ENCODE data around the gene ARMH1. TPM values are rescaled to one million over a fixed set of nuclear protein-coding genes. Genes with fewer than 3 reads are reported as not detected.
"Not testable (repeated sequence)": the region's sequence is repeated elsewhere in the genome, so short reads cannot be mapped to it uniquely, and the experiment has no call there.

Gene ARMH1
- total RNA-seq, 2 donors from 2014 or later, result 53.0 to 56.8 TPM

DNA sequence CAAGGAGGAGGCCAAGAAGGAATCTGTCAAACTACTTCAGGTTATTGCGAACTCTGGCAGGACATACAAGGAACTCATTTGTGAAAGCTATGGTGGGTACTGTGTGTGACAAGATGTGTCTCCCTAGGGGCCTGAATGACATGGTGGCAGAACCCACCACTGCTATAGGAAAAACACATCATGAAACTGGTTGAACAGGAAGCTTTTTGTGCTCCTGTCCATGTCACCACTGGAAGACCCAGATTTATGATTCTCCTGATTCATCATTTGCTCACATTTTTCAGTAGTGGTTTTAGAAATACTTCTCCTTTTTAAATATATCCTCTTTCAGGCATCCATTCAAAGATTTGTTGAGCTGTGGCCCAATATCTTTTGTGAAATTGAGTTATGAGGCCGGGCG is 23.6 kb downstream of the ARMH1 start:
- peaks cover 2% of the 10 kb centered on the region for H3K36me3 Mint-ChIP-seq (ENCODE audit: low read depth)
- no peaks in the 10 kb centered on the region for H3K9me3 ChIP-seq (ENCODE audit: control insufficient read depth, low read length, poor library complexity, severe bottlenecking)
- peak overlapping the region; percentile 43 for H3K27ac Mint-ChIP-seq
- ATAC-seq, result no peak
- H3K27me3 Mint-ChIP-seq, result peaks cover 6% of the 10 kb centered on the region
- no peak overlapping the region for H3K4me3 Mint-ChIP-seq
- no peak for DNase-seq
- peaks cover 6% of the 10 kb centered on the region for H3K4me1 Mint-ChIP-seq

- H3K4me1 Mint-ChIP-seq; H3K36me3 Mint-ChIP-seq (ENCODE audit: low read depth); DNase-seq; H3K4me3 Mint-ChIP-seq; ATAC-seq; H3K9me3 ChIP-seq (ENCODE audit: control insufficient read depth, low read length, poor library complexity, severe bottlenecking); H3K27ac Mint-ChIP-seq; H3K27me3 Mint-ChIP-seq: not testable (repeated sequence)
Measured at GRCh38 chr1:44699375-44699774, 24.9 kb downstream of the ARMH1 start.

DNA sequence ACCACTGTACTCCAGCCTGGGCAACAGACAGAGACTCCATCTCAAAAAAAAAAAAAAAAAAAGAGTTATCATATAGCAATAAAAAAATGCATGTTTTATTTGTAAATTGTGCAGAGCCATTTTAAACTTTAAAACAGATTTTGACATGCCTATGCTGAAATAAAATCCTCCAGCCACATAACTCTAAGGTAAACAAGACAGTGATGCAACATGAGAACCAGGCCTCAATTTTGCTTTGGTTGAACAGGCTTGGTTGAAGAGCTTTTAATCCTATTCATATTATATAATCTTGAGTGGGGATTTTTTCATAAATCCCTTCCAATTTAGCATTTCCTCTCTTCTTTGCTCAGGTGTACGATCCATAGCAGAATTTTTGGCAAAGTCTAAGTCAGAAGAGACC is 26.1 kb downstream of the ARMH1 start:
- Mint-ChIP-seq H3K4me1 (peaks cover 2% of the 10 kb centered on the region), H3K36me3 (ENCODE audit: low read depth) (no peaks in the 10 kb centered on the region), H3K4me3 (no peak overlapping the region), H3K27me3 (peaks cover 6% of the 10 kb centered on the region), H3K27ac (no peak overlapping the region)
- H3K9me3 ChIP-seq (ENCODE audit: control insufficient read depth, low read length, poor library complexity, severe bottlenecking), result no peaks in the 10 kb centered on the region
- DNase-seq (no peak), ATAC-seq (no peak)

DNA sequence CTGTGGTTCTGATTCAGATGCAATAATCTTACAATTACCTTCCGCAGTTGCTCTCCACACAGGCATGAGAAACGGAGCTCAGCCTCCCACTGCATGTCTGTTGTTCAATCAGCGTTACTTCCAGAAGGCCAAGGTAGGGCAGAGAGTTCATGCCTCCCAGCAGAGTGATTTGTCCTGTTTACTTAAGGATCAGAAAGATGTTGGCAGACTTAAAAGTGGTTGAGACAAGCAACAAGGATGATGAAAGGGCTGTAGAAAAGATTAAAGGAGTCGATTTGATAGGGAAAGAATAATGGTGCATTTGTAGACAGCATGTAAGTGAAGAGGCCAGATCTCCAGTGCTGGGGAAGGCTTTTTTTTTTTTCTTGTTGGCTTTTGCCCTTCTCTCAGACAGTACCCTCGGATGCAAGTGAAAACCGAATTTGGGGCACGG is 26.6 kb downstream of the ARMH1 start:
- no peak for DNase-seq
- peaks cover 4% of the 10 kb centered on the region for H3K4me1 Mint-ChIP-seq
- no peak overlapping the region for H3K27ac Mint-ChIP-seq
- H3K27me3 Mint-ChIP-seq, result peaks cover 6% of the 10 kb centered on the region
- no peaks in the 10 kb centered on the region for H3K36me3 Mint-ChIP-seq (ENCODE audit: low read depth)
- ATAC-seq, result no peak
- no peak overlapping the region for H3K4me3 Mint-ChIP-seq
- H3K9me3 ChIP-seq (ENCODE audit: control insufficient read depth, low read length, poor library complexity, severe bottlenecking), result no peaks in the 10 kb centered on the region

DNA sequence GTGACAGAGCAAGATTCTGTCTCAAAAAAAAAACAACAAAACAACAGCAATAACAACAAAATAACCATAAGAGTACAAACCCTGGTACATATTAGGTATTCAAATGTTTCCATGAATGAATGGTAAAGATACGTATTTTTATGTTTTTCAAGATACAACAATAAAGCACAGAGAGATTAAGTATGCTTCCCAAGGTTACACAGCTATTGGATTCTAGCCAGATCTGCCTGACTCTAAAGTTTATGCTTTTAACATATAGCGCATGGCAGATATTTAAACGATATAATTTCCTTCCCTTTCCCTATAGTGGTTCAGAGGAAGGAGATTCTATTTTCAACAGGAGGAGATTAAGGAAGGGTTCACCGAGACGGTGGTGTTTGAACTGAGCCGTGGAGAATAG is 31.0 kb downstream of the ARMH1 start:
- H3K9me3 ChIP-seq (ENCODE audit: control insufficient read depth, low read length, poor library complexity, severe bottlenecking), result no peaks in the 10 kb centered on the region
- H3K27me3 Mint-ChIP-seq, result peaks cover 12% of the 10 kb centered on the region
- H3K4me3 Mint-ChIP-seq, result no peak overlapping the region
- H3K4me1 Mint-ChIP-seq, result peaks cover 12% of the 10 kb centered on the region
- DNase-seq (no peak), ATAC-seq (no peak)
- H3K36me3 Mint-ChIP-seq (ENCODE audit: low read depth), result peaks cover 3% of the 10 kb centered on the region
- H3K27ac Mint-ChIP-seq, result no peak overlapping the region

DNA sequence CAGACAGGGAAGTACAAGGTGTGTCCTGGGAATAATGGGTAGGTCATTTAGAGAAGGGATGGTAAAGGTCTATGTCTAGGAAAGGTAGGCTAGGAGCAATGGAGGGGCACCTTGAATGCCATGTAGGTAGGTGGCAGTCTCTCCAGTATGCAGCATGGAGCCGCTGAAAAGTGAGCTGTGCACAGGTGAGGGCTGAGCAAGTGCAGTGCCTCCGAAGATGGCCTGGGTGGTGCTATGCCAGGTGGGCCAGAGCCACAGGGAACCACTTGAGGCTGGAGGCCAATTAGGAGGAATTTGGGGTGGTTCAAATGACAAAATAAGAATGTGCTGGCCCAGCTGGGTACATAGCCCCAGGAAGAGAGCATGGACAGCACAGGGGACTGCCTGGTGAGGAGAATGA is 31.4 kb downstream of the ARMH1 start:
- DNase-seq, result no peak
- no peaks in the 10 kb centered on the region for H3K9me3 ChIP-seq (ENCODE audit: control insufficient read depth, low read length, poor library complexity, severe bottlenecking)
- Mint-ChIP-seq H3K36me3 (ENCODE audit: low read depth) (peaks cover 3% of the 10 kb centered on the region), H3K27me3 (peaks cover 12% of the 10 kb centered on the region), H3K27ac (no peak overlapping the region), H3K4me3 (no peak overlapping the region), H3K4me1 (peaks cover 12% of the 10 kb centered on the region)
- ATAC-seq, result no peak

- Mint-ChIP-seq H3K4me3 (peak overlapping the region; percentile 56), H3K27me3 (peaks cover 12% of the 10 kb centered on the region), H3K27ac (peak overlapping the region; percentile 45), H3K4me1 (peaks cover 12% of the 10 kb centered on the region), H3K36me3 (ENCODE audit: low read depth) (peaks cover 3% of the 10 kb centered on the region)
- DNase-seq, result no peak
- no peak for ATAC-seq
- no peaks in the 10 kb centered on the region for H3K9me3 ChIP-seq (ENCODE audit: control insufficient read depth, low read length, poor library complexity, severe bottlenecking)
Measured at GRCh38 chr1:44707112-44707881, 32.8 kb downstream of the ARMH1 start.

GRCh38 chr1:44707959-44708831 is 33.7 kb downstream of the ARMH1 start:
- peak; percentile 90 for ATAC-seq
- Mint-ChIP-seq H3K27ac (peak overlapping the region; percentile 45), H3K4me1 (peaks cover 12% of the 10 kb centered on the region), H3K36me3 (ENCODE audit: low read depth) (peaks cover 3% of the 10 kb centered on the region), H3K27me3 (peaks cover 12% of the 10 kb centered on the region), H3K4me3 (peak overlapping the region; percentile 56)
- no peak for DNase-seq
- H3K9me3 ChIP-seq (ENCODE audit: control insufficient read depth, low read length, poor library complexity, severe bottlenecking), result no peaks in the 10 kb centered on the region

DNA sequence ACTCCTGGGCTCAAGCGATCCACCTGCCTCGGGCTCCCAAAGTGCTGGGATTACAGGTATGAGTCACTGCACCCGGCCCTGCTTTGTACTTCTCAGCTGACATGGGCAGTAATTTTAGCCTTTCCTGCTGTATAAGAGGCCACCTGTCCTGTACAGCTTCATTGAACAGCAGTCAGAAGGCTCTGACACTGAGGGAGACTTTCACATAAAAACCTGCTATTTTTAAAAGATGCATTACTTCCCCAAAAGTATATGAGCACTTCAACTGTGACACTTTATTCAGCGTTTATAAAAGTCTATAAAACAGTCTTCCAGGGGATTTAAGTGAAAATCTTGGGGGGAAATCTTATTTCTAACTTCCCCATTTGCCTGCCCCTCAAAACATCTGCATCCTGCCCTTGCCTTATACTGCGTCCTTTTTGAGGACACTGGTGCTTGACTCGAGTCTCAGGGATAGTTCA is 38.8 kb downstream of the ARMH1 start:
- ATAC-seq, result no peak
- DNase-seq, result no peak
- H3K27me3 Mint-ChIP-seq, result peaks cover 6% of the 10 kb centered on the region
- H3K36me3 Mint-ChIP-seq (ENCODE audit: low read depth), result no peaks in the 10 kb centered on the region
- no peak overlapping the region for H3K4me3 Mint-ChIP-seq
- H3K9me3 ChIP-seq (ENCODE audit: control insufficient read depth, low read length, poor library complexity, severe bottlenecking), result no peaks in the 10 kb centered on the region
- peaks cover 26% of the 10 kb centered on the region for H3K4me1 Mint-ChIP-seq
- H3K27ac Mint-ChIP-seq, result no peak overlapping the region

- H3K27me3 Mint-ChIP-seq, result no peaks in the 10 kb centered on the region
- peaks cover 26% of the 10 kb centered on the region for H3K4me1 Mint-ChIP-seq
- DNase-seq (no peak), ATAC-seq (no peak)
- no peaks in the 10 kb centered on the region for H3K36me3 Mint-ChIP-seq (ENCODE audit: low read depth)
- H3K4me3 Mint-ChIP-seq, result peak overlapping the region; percentile 36
- peak overlapping the region; percentile 47 for H3K27ac Mint-ChIP-seq
- no peaks in the 10 kb centered on the region for H3K9me3 ChIP-seq (ENCODE audit: control insufficient read depth, low read length, poor library complexity, severe bottlenecking)
Measured at GRCh38 chr1:44714532-44714931, 40.0 kb downstream of the ARMH1 start.

GRCh38 chr1:44714944-44715571 is 40.5 kb downstream of the ARMH1 start:
- H3K9me3 ChIP-seq (ENCODE audit: control insufficient read depth, low read length, poor library complexity, severe bottlenecking), result no peaks in the 10 kb centered on the region
- Mint-ChIP-seq H3K36me3 (ENCODE audit: low read depth) (no peaks in the 10 kb centered on the region), H3K4me3 (peak overlapping the region; percentile 36), H3K27me3 (no peaks in the 10 kb centered on the region), H3K4me1 (peaks cover 29% of the 10 kb centered on the region), H3K27ac (peak overlapping the region; percentile 47)
- DNase-seq, result peak in 2 of 3 donors; percentile 47 to 52
- peak; percentile 90 for ATAC-seq

- DNase-seq (no peak), ATAC-seq (no peak)
- Mint-ChIP-seq H3K27ac (peak overlapping the region; percentile 47), H3K4me1 (peaks cover 47% of the 10 kb centered on the region), H3K27me3 (no peaks in the 10 kb centered on the region), H3K4me3 (peak overlapping the region; percentile 31), H3K36me3 (ENCODE audit: low read depth) (no peaks in the 10 kb centered on the region)
- no peaks in the 10 kb centered on the region for H3K9me3 ChIP-seq (ENCODE audit: control insufficient read depth, low read length, poor library complexity, severe bottlenecking)
Measured at GRCh38 chr1:44717156-44717555, 42.6 kb downstream of the ARMH1 start.

DNA sequence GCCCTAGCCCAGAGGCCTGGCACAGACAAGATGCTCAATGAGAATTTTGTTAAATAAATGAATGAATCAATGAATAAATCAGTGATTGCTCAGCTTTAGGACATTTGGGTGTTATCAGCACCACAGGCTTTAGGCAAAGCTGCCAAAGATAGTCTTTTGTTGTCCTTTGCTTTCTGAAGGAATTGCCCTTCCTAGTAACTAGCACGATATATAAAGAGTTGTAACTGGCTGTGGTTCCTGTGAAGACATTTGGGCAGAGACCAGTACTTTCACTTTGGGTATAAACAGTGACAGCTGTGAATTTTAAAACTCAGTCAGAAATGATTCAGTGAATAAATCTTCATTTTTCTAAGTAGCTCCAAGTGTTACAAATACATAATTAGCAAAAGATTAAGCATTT is 43.1 kb downstream of the ARMH1 start:
- H3K36me3 Mint-ChIP-seq (ENCODE audit: low read depth), result no peaks in the 10 kb centered on the region
- DNase-seq (no peak), ATAC-seq (no peak)
- H3K27ac Mint-ChIP-seq, result peak overlapping the region; percentile 47
- no peak overlapping the region for H3K4me3 Mint-ChIP-seq
- peaks cover 47% of the 10 kb centered on the region for H3K4me1 Mint-ChIP-seq
- no peaks in the 10 kb centered on the region for H3K9me3 ChIP-seq (ENCODE audit: control insufficient read depth, low read length, poor library complexity, severe bottlenecking)
- no peaks in the 10 kb centered on the region for H3K27me3 Mint-ChIP-seq
